Natural killer cell (primary cell): ENCODE data around the gene RELT. TPM values are rescaled to one million over a fixed set of nuclear protein-coding genes. Genes with fewer than 3 reads are reported as not detected.

Experiments
- ATAC-seq, 3 donors: fragments of 150-1000 bp in 2 of 3; fragments of 200-7000 bp in 1 of 3; cut with Tn5 transposase; 1 replicate in 1 of 3; 2 replicates in 2 of 3; pipeline ENCODE4 v1.10.0; 2021; ENCODE audit warnings: mild to moderate bottlenecking in 2 of 3, moderate library complexity in 2 of 3
- DNase-seq, 2 donors: peaks; one replicate each; pipeline versions ENCODE4 v3.0.0 to v3.0.0-alpha.2; 2013 to 2021; ENCODE audit warnings: mixed read lengths in 1 of 2
- H3K27ac ChIP-seq: one replicate; pipeline ENCODE4 v1.5.1; 2013; ENCODE audit warnings: mild to moderate bottlenecking, low read length
- H3K27me3 ChIP-seq: one replicate; pipeline ENCODE4 v1.6.1; 2013; ENCODE audit warnings: low read length; ENCODE audit not compliant: control insufficient read depth, insufficient read depth
- H3K36me3 ChIP-seq: one replicate; pipeline ENCODE4 v1.6.1; 2013; ENCODE audit warnings: low read length; ENCODE audit not compliant: control insufficient read depth, insufficient read depth
- H3K4me1 ChIP-seq: one replicate; pipeline ENCODE4 v1.6.1; 2013; ENCODE audit warnings: low read length; ENCODE audit not compliant: control insufficient read depth, insufficient read depth
- H3K4me3 ChIP-seq: one replicate; pipeline ENCODE4 v1.5.1; 2013; ENCODE audit warnings: low read length
- H3K9me3 ChIP-seq: one replicate; pipeline ENCODE4 v1.6.1; 2013; ENCODE audit warnings: low read length; ENCODE audit not compliant: control insufficient read depth, insufficient read depth
- H3K27ac Mint-ChIP-seq, 2 donors: one replicate each; pipeline ENCODE4 v1.8.0; 2022; ENCODE audit warnings: mild to moderate bottlenecking in 2 of 2, mixed read lengths in 2 of 2, moderate library complexity in 1 of 2
- H3K27me3 Mint-ChIP-seq, 2 donors: one replicate each; pipeline ENCODE4 v1.8.0; 2022; ENCODE audit warnings: low read depth in 2 of 2, mixed read lengths in 2 of 2
- H3K36me3 Mint-ChIP-seq: one replicate; pipeline ENCODE4 v1.8.0; 2022; ENCODE audit warnings: mixed read lengths
- H3K4me1 Mint-ChIP-seq, 2 donors: one replicate each; pipeline ENCODE4 v1.8.0; 2022; ENCODE audit warnings: mixed read lengths in 2 of 2
- H3K4me3 Mint-ChIP-seq: one replicate; pipeline ENCODE4 v1.8.0; 2022; ENCODE audit warnings: mild to moderate bottlenecking, moderate library complexity, mixed read lengths
- H3K9me3 Mint-ChIP-seq, 2 donors: one replicate each; pipeline ENCODE4 v1.8.0; 2022; ENCODE audit warnings: mixed read lengths in 2 of 2
- WGBS: methylation state at CpG from one replicate; pipeline ENCODE4 v1.1.7; 2013; ENCODE audit warnings: missing lambda C conversion rate; ENCODE audit not compliant: insufficient coverage; 5-methylcytosine and 5-hydroxymethylcytosine counted together
- intact Hi-C: fragments of 100-400 bp; cut with micrococcal nuclease; formaldehyde crosslinking; loops from one replicate; pipeline ENCODE4 v1.14.2; 2022
- total RNA-seq, 4 donors: library from RNA; stranded (reverse); fragments of 120-200 nt in 1 of 4; gene quantifications; one replicate each; pipeline versions ENCODE4 v1.2.3 to v1.2.4, GENCODE V29; 2013 to 2022
- TF ChIP-seq, protein P1 (sequence below): fragments of 200-600 bp; IDR thresholded peaks from one replicate; pipeline ENCODE4 v1.8.0; 2022; ENCODE audit warnings: antibody characterized with exemption

The RELT gene
- total RNA-seq, 3 donors from 2014 or later (not counting 1 experiment from before 2014, with no cell fraction given): 132 to 264 (median 151) TPM

DNA sequence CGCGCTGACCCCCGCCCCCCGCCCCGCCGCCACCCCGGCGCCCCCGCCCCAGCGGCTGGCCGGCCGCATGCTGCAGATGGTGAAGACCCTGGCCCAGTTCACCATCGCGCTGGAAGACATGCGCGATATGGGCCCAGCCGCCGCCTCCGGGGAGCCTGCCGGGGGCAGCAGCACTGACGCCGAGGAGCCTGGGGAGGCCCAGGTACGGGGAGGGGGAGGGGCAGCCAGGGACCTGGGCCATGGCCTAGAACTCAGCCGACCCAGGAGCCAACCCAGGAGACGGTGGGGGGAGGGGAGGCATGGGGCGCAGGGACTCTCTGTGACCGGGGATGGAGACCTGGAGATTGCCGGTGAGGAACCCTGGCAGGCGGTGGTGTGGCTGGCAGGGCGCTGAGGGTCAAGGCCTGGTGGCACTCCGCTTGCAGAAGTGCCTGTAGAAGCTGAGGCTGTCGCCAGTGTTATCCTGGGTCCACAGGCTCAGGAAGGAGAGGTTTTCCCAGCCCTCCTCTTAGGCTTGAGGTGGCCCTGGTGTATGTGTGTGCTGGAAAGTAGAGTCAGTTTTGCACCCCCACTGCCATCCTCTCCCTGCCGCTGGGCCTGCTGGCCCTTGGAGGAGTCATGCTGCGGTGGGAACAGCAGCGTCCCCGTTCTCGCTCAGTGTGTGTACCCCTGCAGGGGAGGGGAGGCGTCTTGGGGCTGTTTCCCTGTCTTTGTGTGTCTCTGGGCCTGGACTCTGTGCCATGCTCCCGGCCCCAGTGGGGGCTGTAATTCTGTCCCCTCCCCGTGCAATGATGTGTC is 32.9 kb upstream of the RELT start:
- Histone ChIP-seq H3K36me3 (no peaks in the 10 kb centered on the region), H3K9me3 (no peaks in the 10 kb centered on the region), H3K4me3 (no peak overlapping the region), H3K27ac (no peak overlapping the region), H3K27me3 (no peaks in the 10 kb centered on the region), H3K4me1 (no peaks in the 10 kb centered on the region)
- H3K4me3 Mint-ChIP-seq: no peak overlapping the region
- intact Hi-C loops: no loop called here
- TF ChIP-seq, protein P1, sequence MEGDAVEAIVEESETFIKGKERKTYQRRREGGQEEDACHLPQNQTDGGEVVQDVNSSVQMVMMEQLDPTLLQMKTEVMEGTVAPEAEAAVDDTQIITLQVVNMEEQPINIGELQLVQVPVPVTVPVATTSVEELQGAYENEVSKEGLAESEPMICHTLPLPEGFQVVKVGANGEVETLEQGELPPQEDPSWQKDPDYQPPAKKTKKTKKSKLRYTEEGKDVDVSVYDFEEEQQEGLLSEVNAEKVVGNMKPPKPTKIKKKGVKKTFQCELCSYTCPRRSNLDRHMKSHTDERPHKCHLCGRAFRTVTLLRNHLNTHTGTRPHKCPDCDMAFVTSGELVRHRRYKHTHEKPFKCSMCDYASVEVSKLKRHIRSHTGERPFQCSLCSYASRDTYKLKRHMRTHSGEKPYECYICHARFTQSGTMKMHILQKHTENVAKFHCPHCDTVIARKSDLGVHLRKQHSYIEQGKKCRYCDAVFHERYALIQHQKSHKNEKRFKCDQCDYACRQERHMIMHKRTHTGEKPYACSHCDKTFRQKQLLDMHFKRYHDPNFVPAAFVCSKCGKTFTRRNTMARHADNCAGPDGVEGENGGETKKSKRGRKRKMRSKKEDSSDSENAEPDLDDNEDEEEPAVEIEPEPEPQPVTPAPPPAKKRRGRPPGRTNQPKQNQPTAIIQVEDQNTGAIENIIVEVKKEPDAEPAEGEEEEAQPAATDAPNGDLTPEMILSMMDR: no peak
- WGBS: 94% methylated on average over 40 of the region's 40 CpGs
- no peaks in the 10 kb centered on the region for H3K9me3 Mint-ChIP-seq
- no peak overlapping the region for H3K27ac Mint-ChIP-seq
- DNase-seq: no peak
- no peak for ATAC-seq
- H3K4me1 Mint-ChIP-seq: no peaks in the 10 kb centered on the region
- H3K27me3 Mint-ChIP-seq: peaks cover 0 to 3% of the 10 kb centered on the region in 2 donors
- H3K36me3 Mint-ChIP-seq: no peaks in the 10 kb centered on the region

DNA sequence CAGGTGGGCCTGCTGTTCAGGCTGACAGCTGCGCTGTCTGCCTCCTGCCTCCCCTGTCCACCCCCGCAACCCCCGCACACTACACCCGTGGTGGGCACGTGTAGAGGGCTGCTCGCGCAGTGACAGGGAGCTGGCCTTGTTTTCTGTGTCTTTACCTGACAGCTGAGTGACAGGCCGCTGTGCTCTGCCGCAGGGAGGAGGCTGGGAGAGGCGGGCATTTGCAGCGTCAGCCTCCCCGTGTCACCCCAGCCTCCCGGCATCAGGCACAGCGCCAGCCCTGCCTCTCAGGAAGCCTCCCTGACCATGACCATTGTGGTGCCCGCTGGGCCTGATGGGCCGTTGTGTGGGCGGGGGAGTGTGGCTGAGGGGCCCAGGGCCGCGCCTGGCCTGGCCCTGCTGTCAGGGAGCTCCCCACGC is 32.0 kb upstream of the RELT start:
- no peak for DNase-seq
- intact Hi-C loops: no loop called here
- no peaks in the 10 kb centered on the region for H3K4me1 ChIP-seq

DNA sequence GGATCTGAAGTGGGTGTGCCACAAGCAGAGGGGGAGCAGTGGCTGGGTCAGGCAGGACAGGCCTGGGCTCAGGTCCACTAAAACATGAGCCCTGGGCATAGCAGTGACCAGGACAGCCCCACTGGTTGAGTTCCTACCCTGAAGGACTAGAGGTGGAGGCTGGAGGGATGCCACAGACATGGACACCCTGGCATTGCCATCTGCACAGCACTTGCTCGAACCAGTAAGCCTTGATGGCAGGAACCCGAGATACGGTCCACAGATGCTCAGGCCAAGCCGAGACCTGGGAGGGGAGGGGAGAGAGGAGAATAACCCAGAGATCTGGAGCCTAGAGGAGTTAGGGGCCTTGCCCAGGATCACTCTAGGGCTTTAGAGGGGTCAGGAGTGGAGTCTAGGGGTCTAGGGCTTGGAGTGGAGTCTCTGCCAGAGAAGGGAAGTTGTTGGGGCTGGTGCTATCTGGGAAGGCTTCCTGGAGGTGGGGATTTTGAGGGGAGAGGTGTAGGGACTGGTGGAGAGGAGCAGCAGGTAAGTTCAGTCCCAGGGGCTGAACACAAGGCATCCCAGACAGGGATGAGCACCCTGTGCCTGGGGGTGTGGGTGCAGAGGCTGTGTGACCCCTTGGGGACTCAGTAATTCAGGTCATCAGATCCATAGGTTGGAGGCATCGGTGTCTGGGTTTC is 30.6 kb upstream of the RELT start:
- no peaks in the 10 kb centered on the region for H3K4me1 ChIP-seq
- no peaks in the 10 kb centered on the region for H3K27me3 ChIP-seq
- DNase-seq (no peak), ATAC-seq (no peak)
- no peak overlapping the region for H3K27ac Mint-ChIP-seq
- H3K36me3 ChIP-seq: no peaks in the 10 kb centered on the region
- no peaks in the 10 kb centered on the region for H3K4me1 Mint-ChIP-seq
- no peak overlapping the region for H3K4me3 Mint-ChIP-seq
- no peak overlapping the region for H3K4me3 ChIP-seq
- no peaks in the 10 kb centered on the region for H3K9me3 ChIP-seq
- TF ChIP-seq, protein P1: no peak
- no peaks in the 10 kb centered on the region for H3K36me3 Mint-ChIP-seq
- H3K9me3 Mint-ChIP-seq: no peaks in the 10 kb centered on the region
- H3K27ac ChIP-seq: no peak overlapping the region
- intact Hi-C loops: no loop called here
- 91% methylated on average over 4 of the region's 5 CpGs for WGBS
- H3K27me3 Mint-ChIP-seq: peaks cover 0 to 3% of the 10 kb centered on the region in 2 donors

More for the DNA sequence above, 32.0 kb upstream of the RELT start:
- H3K9me3 ChIP-seq: no peaks in the 10 kb centered on the region
- ATAC-seq: no peak
- no peaks in the 10 kb centered on the region for H3K36me3 ChIP-seq
- H3K4me3 Mint-ChIP-seq: no peak overlapping the region
- H3K9me3 Mint-ChIP-seq: no peaks in the 10 kb centered on the region
- H3K27me3 ChIP-seq: no peaks in the 10 kb centered on the region
- H3K27me3 Mint-ChIP-seq: peaks cover 0 to 3% of the 10 kb centered on the region in 2 donors
- H3K4me1 Mint-ChIP-seq: no peaks in the 10 kb centered on the region
- H3K4me3 ChIP-seq: no peak overlapping the region
- WGBS: 78% methylated on average over 20 of the region's 20 CpGs
- no peaks in the 10 kb centered on the region for H3K36me3 Mint-ChIP-seq
- no peak overlapping the region for H3K27ac Mint-ChIP-seq
- TF ChIP-seq, protein P1: no peak
- no peak overlapping the region for H3K27ac ChIP-seq
